MCF 10A (cell line): ENCODE data around the gene LRRC56. TPM values are rescaled to one million over a fixed set of nuclear protein-coding genes. Genes with fewer than 3 reads are reported as not detected.

Source experiments
- BruUV-seq: library from RNA; stranded (reverse); fragments of 400-500 nt; replicated peaks from 2 replicates; lab custom pipeline; 2021; lab: Mats Ljungman, UMichigan
- CTCF ChIA-PET: fragments of 300-600 bp; sonication (Branson Sonifier 250); formaldehyde crosslinking; extraction: SDS; loops from one replicate; lab custom pipeline; 2021; ENCODE audit warnings: antibody characterized with exemption, inconsistent platforms; lab: Yijun Ruan, JAX
- POLR2A ChIA-PET: fragments of 300-600, 350-650 bp; sonication (Branson Sonifier 250); formaldehyde crosslinking; extraction: SDS; loops from one replicate; lab custom pipeline; 2020; ENCODE audit warnings: antibody characterized with exemption, inconsistent platforms; lab: Yijun Ruan, JAX
- DNase-seq: peaks from one replicate; pipeline ENCODE4 v3.0.0-alpha.2; 2018; ENCODE audit not compliant: unreplicated experiment
- H3K27ac Mint-ChIP-seq: one replicate; pipeline ENCODE4 v1.8.0; 2022; ENCODE audit warnings: mild to moderate bottlenecking, low read depth, mixed read lengths; ENCODE audit not compliant: unreplicated experiment
- H3K27me3 Mint-ChIP-seq: one replicate; pipeline ENCODE4 v1.8.0; 2022; ENCODE audit warnings: mixed read lengths; ENCODE audit not compliant: insufficient read depth, unreplicated experiment
- H3K36me3 Mint-ChIP-seq: one replicate; pipeline ENCODE4 v1.8.0; 2022; ENCODE audit warnings: mild to moderate bottlenecking, moderate library complexity, mixed read lengths; ENCODE audit not compliant: insufficient read depth, unreplicated experiment
- H3K4me1 Mint-ChIP-seq: one replicate; pipeline ENCODE4 v1.8.0; 2022; ENCODE audit warnings: mixed read lengths; ENCODE audit not compliant: insufficient read depth, unreplicated experiment
- H3K4me3 Mint-ChIP-seq: one replicate; pipeline ENCODE4 v1.8.0; 2022; ENCODE audit warnings: mild to moderate bottlenecking, moderate library complexity, mixed read lengths; ENCODE audit not compliant: unreplicated experiment
- H3K9me3 Mint-ChIP-seq: one replicate; pipeline ENCODE4 v1.8.0; 2022; ENCODE audit warnings: mixed read lengths; ENCODE audit not compliant: unreplicated experiment
- CTCF ChIP-seq: fragments of 200-600 bp; IDR thresholded peaks from one replicate; pipeline ENCODE4 v1.8.0; 2022; ENCODE audit warnings: antibody characterized with exemption, mild to moderate bottlenecking; ENCODE audit not compliant: unreplicated experiment
- intact Hi-C: fragments of 100-400 bp; cut with micrococcal nuclease; formaldehyde crosslinking; loops from 2 replicates; pipeline ENCODE4 v1.14.1; 2022
- total RNA-seq: library from RNA; stranded (reverse); gene quantifications from 2 replicates; pipeline ENCODE4 v1.2.3, GENCODE V29; 2022

Gene LRRC56
- total RNA-seq, 1 experiment from 2014 or later = 0.75 TPM

- Mint-ChIP-seq H3K9me3 (no peaks in the 10 kb centered on the region), H3K27ac (peak within 1 kb of the TSS; percentile 99), H3K27me3 (no peaks in the 10 kb centered on the region), H3K36me3 (peaks cover 40% of the 10 kb centered on the region), H3K4me3 (peak within 1 kb of the TSS; percentile 95), H3K4me1 (peaks cover 6% of the 10 kb centered on the region)
- BruUV-seq = no TSS peak
- DNase-seq = peak; percentile 94
- TF ChIP-seq CTCF = no peak
- ChIA-PET POLR2A (interaction anchor here (0.7 to 6.5 kb wide), 16 partner anchors 9 to 302 kb away, joined by 3 to 81 read pairs (median 6); partner anchors contain the start of genes BET1L, HRAS, LMNTD2 and PHRF1), CTCF (interaction anchor here (0.5 to 6.8 kb wide), 5 partner anchors 11 to 456 kb away, joined by 3 to 34 read pairs (median 4); partner anchors contain the start of gene PTDSS2)
- intact Hi-C loops = loop anchor here (1.0 kb wide), 1 partner anchor 11 kb away; no protein-coding TSS in a partner anchor
These were observed 30.2 kb upstream of the LRRC56 start, which contains the start of gene RNH1 for GRCh38 chr11:506995-507726. Gene RNH1, minus strand, starts transcription at chr11:507242. Its CDS starts 5,080 bp downstream, at chr11:502162.

- Mint-ChIP-seq H3K27me3 (no peaks in the 10 kb centered on the region), H3K9me3 (no peaks in the 10 kb centered on the region), H3K4me3 (peak overlapping the region; percentile 95), H3K36me3 (peaks cover 39% of the 10 kb centered on the region), H3K4me1 (peaks cover 6% of the 10 kb centered on the region), H3K27ac (no peak overlapping the region)
- intact Hi-C loops = loop anchor here (1.0 kb wide), 1 partner anchor 10 kb away; no protein-coding TSS in a partner anchor
- TF ChIP-seq CTCF = no peak
- no peak for DNase-seq
- ChIA-PET POLR2A (interaction anchor here (1.2 to 6.5 kb wide), 4 partner anchors 9 to 300 kb away, joined by 3 to 81 read pairs (median 52); partner anchors contain the start of genes BET1L, HRAS, PTDSS2 and RIC8A), CTCF (interaction anchor here (6.8 kb wide), 1 partner anchor 10 kb away, joined by 34 read pairs; no protein-coding TSS in a partner anchor)
- BruUV-seq = TSS peak; percentile 11
These were observed 29.4 kb upstream of the LRRC56 start for GRCh38 chr11:507727-508515.

GRCh38 chr11:508956-509355 lies 28.4 kb upstream of the LRRC56 start:
- Mint-ChIP-seq H3K27ac (no peak overlapping the region), H3K4me1 (peaks cover 6% of the 10 kb centered on the region), H3K9me3 (no peaks in the 10 kb centered on the region), H3K36me3 (peaks cover 43% of the 10 kb centered on the region), H3K4me3 (peak overlapping the region; percentile 95), H3K27me3 (no peaks in the 10 kb centered on the region)
- BruUV-seq = TSS peak; percentile 17
- ChIA-PET CTCF (interaction anchor here (0.6 to 1.4 kb wide), 3 partner anchors 9 to 302 kb away, joined by 3 to 4 read pairs (median 3); no protein-coding TSS in a partner anchor), POLR2A (interaction anchor here (0.7 to 1.2 kb wide), 3 partner anchors 26 to 173 kb away, joined by 3 read pairs; partner anchors contain the start of gene HRAS)
- no peak for TF ChIP-seq CTCF
- DNase-seq = no peak
- intact Hi-C loops = no loop called here
